ENCODE measurements around the gene SDR42E1.

Gene SDR42E1

DNA sequence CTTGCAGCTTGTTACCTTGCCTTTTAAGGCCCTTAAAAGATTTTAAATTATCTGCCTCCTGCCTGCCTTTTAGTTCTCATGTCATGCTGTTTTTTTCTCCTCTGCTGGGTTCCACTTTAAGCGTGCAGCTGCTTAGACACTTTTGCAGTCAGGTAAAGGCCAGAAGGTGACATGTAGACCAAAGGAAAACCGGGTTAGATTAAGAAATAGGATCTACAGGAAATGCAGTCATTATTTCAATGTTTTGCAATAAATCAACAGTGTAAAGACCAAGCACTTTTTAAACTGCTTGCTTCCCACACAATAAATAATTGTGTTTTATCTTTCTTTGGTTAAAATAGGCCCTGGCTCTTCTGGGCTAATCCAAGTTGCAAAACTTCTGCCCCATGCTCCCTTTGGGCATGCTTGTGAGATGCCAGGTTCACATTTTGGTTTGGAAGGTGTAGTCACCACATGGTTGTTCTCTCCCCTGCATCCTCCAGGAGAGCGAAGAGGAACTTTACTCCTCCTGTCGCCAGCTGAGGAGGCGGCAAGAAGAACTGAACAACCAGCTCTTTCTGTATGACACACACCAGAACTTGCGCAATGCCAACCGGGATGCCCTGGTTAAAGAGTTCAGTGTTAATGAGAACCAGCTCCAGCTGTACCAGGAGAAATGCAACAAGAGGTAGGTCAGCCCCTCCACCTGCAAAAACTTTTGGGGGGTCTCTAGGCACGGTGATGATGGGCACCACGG is 54.9 kb downstream of the SDR42E1 start:
- no peak overlapping the region for H3K27ac Mint-ChIP-seq
- H3K27me3 Mint-ChIP-seq (ENCODE audit: low read depth), result no peaks in the 10 kb centered on the region
- no peaks in the 10 kb centered on the region for H3K4me1 Mint-ChIP-seq (ENCODE audit: low read depth)
- H3K9me3 Mint-ChIP-seq, result peaks cover 3% of the 10 kb centered on the region
- H3K4me3 Mint-ChIP-seq, result no peak overlapping the region
- H3K36me3 Mint-ChIP-seq (ENCODE audit: low read depth), result peaks cover under 1% of the 10 kb centered on the region

DNA sequence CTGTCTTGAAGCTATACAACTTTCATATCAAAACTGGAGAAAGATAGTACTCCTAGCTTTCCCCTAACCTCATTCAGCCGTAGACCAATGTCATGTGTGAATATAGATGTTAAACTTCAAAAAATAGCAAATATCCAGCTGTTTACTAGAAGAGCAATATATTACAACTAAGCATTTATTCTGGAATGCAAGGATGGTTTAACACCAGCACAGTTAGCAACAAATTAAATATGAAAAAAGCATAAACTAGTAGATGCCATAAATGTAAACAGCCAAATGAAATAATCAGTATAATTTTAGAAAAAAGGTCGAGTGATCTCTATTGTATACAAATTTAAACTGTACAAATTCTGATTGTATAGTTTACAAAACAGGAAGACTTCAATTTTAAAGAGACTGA is 59.7 kb downstream of the SDR42E1 start:
- no peaks in the 10 kb centered on the region for H3K4me1 Mint-ChIP-seq (ENCODE audit: low read depth)
- H3K9me3 Mint-ChIP-seq, result peaks cover 7% of the 10 kb centered on the region
- no peak overlapping the region for H3K4me3 Mint-ChIP-seq
- H3K36me3 Mint-ChIP-seq (ENCODE audit: low read depth), result peaks cover 2% of the 10 kb centered on the region
- H3K27me3 Mint-ChIP-seq (ENCODE audit: low read depth), result peaks cover 4% of the 10 kb centered on the region
- no peak overlapping the region for H3K27ac Mint-ChIP-seq

DNA sequence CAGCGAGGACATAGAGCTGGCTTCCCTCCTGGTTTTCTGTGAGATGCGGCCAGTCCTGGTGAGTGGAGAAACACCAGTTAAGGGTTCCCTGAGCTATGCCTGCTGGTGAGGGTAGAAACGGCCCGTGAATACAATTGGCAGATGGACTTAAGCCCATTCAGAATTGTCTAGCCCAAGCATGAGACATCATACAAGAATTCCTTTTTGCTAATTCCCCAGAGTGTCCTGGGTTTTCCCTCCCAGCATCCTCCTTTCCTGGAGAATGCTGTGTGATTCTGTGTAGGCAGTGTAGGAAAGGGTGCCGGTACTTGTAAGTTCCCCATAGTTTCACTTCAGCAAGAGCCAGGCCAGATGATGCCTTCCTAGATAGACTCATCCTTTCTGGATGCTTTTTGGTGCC is 65.1 kb downstream of the SDR42E1 start:
- peaks cover 3% of the 10 kb centered on the region for H3K9me3 Mint-ChIP-seq
- no peak overlapping the region for H3K4me3 Mint-ChIP-seq
- no peaks in the 10 kb centered on the region for H3K4me1 Mint-ChIP-seq (ENCODE audit: low read depth)
- H3K27ac Mint-ChIP-seq, result no peak overlapping the region
- H3K36me3 Mint-ChIP-seq (ENCODE audit: low read depth), result no peaks in the 10 kb centered on the region
- peaks cover 4% of the 10 kb centered on the region for H3K27me3 Mint-ChIP-seq (ENCODE audit: low read depth)

DNA sequence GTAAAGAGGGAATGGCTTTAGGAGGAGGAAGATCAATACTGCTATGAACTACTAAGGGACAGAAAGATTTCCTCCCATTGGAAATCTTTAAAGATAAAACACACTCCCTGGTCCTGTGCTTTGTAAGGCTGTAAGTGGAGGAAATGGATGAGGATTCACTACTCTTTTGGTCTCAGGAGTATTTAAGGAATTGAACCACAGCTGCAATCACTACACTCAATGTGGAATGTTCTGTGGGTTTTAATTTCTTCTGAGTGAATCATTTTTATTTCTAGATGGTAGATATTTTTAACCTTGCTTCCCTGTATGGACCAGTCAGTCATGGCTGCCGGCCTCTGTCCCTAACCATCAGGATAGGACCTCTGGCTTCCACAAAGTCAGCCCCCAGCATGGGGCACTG is 65.6 kb downstream of the SDR42E1 start:
- Mint-ChIP-seq H3K4me3 (no peak overlapping the region), H3K36me3 (ENCODE audit: low read depth) (no peaks in the 10 kb centered on the region), H3K27me3 (ENCODE audit: low read depth) (peaks cover 4% of the 10 kb centered on the region), H3K9me3 (no peaks in the 10 kb centered on the region), H3K4me1 (ENCODE audit: low read depth) (no peaks in the 10 kb centered on the region), H3K27ac (no peak overlapping the region)

DNA sequence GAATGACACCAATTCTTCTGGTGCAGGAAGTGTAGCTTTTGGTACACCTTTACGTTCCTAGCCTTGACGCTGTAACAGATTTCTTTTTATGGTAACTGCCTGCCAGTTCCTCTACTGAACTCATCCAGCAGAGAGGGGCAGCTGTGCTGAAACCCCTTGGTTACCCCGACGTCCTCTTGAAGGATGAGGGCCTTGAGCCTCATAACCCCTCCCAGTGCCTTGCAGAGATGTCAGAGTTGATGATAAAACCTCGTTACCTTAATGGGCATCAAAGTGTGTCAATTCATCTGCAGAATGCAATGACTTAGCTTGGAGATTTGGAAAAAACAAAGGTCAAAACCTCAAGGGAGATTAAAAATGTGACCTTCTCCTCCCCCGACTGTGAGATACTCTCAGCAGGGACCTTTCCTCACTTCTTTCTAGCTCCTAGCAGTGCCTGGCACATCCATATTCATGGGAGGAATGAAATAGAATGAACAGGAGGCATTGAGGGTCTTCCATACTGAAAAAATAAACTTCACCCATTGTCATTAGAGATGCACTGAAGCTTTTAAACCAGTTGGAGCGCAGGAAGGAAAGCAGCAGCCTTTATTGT is 69.2 kb downstream of the SDR42E1 start:
- Mint-ChIP-seq H3K27me3 (ENCODE audit: low read depth) (no peaks in the 10 kb centered on the region), H3K4me1 (ENCODE audit: low read depth) (no peaks in the 10 kb centered on the region), H3K27ac (no peak overlapping the region), H3K36me3 (ENCODE audit: low read depth) (no peaks in the 10 kb centered on the region), H3K9me3 (no peaks in the 10 kb centered on the region), H3K4me3 (no peak overlapping the region)

DNA sequence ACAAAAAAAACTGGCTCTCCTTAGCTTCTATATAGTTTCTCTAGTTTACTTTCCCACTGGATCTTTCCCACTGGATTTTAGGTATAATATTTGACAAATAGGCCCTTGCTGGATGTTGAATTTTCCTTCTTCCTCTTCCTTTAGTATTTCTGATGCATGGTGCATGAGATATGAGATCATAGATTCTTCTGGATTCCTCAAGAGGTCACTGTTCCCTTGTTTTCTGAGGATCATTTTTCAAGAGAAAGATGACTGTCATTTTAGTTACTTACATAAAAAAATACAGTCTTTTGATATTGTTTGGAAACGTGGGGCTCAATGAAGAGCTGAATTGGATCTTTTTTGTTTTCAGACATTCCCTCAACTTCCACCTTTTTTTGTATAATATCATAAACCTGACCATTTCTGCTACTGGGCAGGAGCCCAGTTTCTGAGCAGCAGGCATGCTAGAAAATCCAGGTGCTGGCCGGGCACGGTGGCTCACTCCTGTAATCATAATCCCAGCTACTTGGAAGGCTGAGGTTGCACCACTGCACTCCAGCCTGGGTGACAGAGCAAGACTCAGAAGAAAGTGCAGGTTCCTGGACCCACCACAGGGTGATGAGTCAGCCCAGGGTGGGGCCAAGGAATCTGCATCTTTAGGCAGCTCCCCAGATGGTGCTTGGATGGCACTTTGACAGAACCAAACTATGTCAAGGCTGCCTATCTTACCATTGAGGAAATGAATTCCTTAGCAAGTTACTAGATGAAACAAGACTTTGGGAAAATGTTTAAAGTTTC is 70.3 kb downstream of the SDR42E1 start:
- H3K27me3 Mint-ChIP-seq (ENCODE audit: low read depth), result no peaks in the 10 kb centered on the region
- H3K4me1 Mint-ChIP-seq (ENCODE audit: low read depth), result no peaks in the 10 kb centered on the region
- H3K27ac Mint-ChIP-seq, result no peak overlapping the region
- no peak overlapping the region for H3K4me3 Mint-ChIP-seq
- no peaks in the 10 kb centered on the region for H3K9me3 Mint-ChIP-seq
- H3K36me3 Mint-ChIP-seq (ENCODE audit: low read depth), result no peaks in the 10 kb centered on the region

DNA sequence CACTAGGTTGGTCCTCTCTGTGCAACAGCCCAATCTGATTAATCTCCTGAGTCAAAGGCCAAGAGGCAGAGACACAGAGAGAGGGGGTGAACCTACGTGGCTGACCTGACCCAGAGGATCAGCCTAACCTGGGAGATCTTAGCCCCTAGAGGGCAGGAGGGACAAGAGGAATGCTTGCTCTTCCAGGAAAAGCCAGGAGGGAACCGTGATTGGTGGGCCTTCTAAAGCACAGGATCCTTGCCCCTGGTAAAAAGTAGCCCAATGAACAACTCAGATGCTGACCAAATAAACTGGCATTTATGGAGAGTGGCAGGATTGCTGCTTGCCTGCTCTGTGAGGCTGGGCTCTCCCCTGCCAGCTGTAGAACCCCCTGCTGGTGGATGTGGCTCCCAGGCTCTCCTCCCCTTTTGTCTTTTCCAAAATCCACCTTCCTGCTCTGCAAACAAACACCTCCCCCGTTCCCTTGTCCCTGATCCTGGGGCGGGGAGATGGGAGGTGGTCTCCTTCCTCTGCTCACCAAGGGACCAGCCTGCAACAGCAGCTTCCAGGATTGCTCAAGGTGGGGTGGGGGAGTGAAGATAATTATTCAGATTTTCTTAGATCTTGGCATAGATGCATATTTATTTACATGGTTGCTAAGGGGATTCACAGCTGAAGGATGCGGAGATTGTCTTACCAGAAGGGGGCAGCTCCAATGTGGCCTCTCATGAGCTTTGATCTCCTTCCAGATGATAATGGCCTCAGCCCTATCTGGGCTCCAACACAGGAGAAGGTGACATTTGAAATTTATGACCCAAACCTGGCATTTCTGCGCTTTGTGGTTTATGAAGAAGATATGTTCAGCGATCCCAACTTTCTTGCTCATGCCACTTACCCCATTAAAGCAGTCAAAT is 71.9 kb downstream of the SDR42E1 start:
- H3K36me3 Mint-ChIP-seq (ENCODE audit: low read depth), result no peaks in the 10 kb centered on the region
- H3K4me3 Mint-ChIP-seq, result no peak overlapping the region
- no peaks in the 10 kb centered on the region for H3K9me3 Mint-ChIP-seq
- no peaks in the 10 kb centered on the region for H3K27me3 Mint-ChIP-seq (ENCODE audit: low read depth)
- no peaks in the 10 kb centered on the region for H3K4me1 Mint-ChIP-seq (ENCODE audit: low read depth)
- H3K27ac Mint-ChIP-seq, result no peak overlapping the region

Measured in T-helper 1 cell treated with Interleukin-12 subunit alpha and Interleukin-12 subunit beta and Interleukin-4 antibody, amounts not matched to agents 30 μg/mL and 1 μg/mL, for 36 hours (primary cell).